ENCODE measurements around the gene ANXA11.

ANXA11 gene

GRCh38 chr10:80140251-80140650, 65.1 kb downstream of the ANXA11 start:
- no peak for TF ChIP-seq CTCF (IDR thresholded peaks at IDR 0.05)

DNA sequence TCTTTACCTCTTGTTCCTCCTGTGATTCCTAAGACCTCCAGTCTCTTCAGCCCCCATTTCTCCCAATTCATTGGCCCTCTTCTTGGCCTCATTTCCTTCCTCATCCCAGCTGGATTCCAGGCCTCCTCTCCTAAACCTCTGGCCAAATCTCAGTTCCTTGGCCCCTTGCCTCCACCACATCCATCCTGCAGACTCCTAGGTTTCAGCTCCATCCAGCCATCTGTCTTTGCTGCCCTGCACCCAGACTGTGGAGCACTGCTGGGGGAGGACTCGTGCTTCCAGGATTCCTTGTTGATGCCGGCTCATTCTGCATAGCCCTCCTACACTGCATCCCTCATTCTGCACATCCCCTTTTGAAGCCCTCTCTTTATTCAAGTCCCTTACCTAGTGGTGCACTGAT, 66.1 kb downstream of the ANXA11 start:
- no peak for TF ChIP-seq CTCF (IDR thresholded peaks at IDR 0.05)

GRCh38 chr10:80137920-80138319, 67.4 kb downstream of the ANXA11 start:
- TF ChIP-seq CTCF (IDR thresholded peaks at IDR 0.05) = no peak

DNA sequence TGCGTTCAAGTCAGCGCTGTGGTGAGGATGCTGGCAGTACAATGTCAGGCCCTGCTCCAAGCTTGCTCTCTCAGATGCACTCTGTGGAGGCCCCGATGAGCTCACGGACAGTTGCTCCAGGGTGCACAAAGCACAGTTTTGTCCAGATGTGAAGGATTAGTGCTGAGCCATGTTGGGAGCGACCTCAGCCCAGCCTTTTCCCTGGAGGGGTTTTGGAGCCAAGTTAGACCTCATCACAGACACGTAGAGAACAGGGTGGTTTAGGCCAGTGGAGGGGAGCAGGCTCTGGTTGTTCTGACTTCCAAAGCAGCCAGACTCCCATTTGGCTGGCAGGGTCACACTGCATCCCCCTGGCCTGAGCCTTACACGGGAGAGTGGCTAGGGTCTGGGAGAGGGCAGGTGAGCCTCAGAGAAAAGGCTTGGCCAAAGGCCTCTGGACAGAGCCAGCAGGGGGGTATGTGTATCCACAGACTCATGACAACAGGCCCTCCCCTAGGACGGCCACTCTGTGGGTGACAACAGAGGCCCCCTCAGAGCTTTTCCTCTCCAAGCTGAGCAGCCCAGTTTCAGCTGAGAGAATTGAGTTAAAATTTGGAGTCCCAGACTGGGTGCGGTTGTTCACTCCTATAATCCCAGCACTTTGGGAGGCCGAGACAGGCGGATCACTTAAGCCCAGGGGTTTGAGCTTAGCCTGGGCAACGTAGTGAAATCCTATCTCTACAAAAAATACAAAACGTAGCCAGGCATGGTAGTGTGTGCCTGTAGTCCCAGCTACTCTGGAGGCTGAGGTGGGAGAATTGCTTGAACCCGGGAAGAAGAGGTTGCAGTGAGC, 68.1 kb downstream of the ANXA11 start:
- no peak for TF ChIP-seq CTCF (IDR thresholded peaks at IDR 0.05)

- TF ChIP-seq CTCF (IDR thresholded peaks at IDR 0.05) = no peak
Measured at GRCh38 chr10:80136134-80136571, 69.2 kb downstream of the ANXA11 start.

- no peak for TF ChIP-seq CTCF (IDR thresholded peaks at IDR 0.05)
Measured at GRCh38 chr10:80133206-80133605, 72.1 kb downstream of the ANXA11 start.

- TF ChIP-seq CTCF (IDR thresholded peaks at IDR 0.05) = no peak
Measured at GRCh38 chr10:80132299-80133139, 72.8 kb downstream of the ANXA11 start, which contains the start of gene PLAC9. Gene PLAC9, plus strand, starts transcription at chr10:80132730. Its CDS starts 33 bp downstream, at chr10:80132763.
